ENCODE measurements around the gene PRDM13. TPM values are rescaled to one million over a fixed set of nuclear protein-coding genes. Genes with fewer than 3 reads are reported as not detected.

Gene PRDM13
- total and polyA plus RNA-seq, 9 of the 15 experiments (the other 6 are each of a cell fraction or from before 2014, with no cell fraction given), result not detected

- no peak for TF ChIP-seq RBM15 (IDR thresholded peaks at IDR 0.05; ENCODE audit: insufficient read depth, low read length)
- TF ChIP-seq ZNF124 (CRISPR knock-in tag; IDR thresholded peaks at IDR 0.05), result no peak
- TF ChIP-seq MECOM (CRISPR knock-in tag; IDR thresholded peaks at IDR 0.05), result no peak
- peak; percentile 92 for TF ChIP-seq SUPT5H (IDR thresholded peaks at IDR 0.05)
- TF ChIP-seq ZNF212 (CRISPR knock-in tag; IDR thresholded peaks at IDR 0.05), result no peak
- no peak for TF ChIP-seq SFPQ (IDR thresholded peaks at IDR 0.05; ENCODE audit: low read depth, low read length)
- peak; percentile 97 for TF ChIP-seq NCOA1 (IDR thresholded peaks at IDR 0.05; ENCODE audit: low read depth)
- TF ChIP-seq TFE3 (CRISPR knock-in tag; IDR thresholded peaks at IDR 0.05), result no peak
- no peak for TF ChIP-seq MEF2D (tag; conservative IDR thresholded peaks at IDR 0.05; ENCODE audit: low read depth)
- TF ChIP-seq TAF15 (IDR thresholded peaks at IDR 0.05; ENCODE audit: low read depth, low read length), result no peak
- no peak for TF ChIP-seq ZNF347 (CRISPR knock-in tag; IDR thresholded peaks at IDR 0.05; ENCODE audit: low read depth)
- TF ChIP-seq JUND (IDR thresholded peaks at IDR 0.05; ENCODE audit: borderline replicate concordance, low read depth, low read length), result peak; percentile 83
- TF ChIP-seq JUND (tag; IDR thresholded peaks at IDR 0.05; ENCODE audit: borderline replicate concordance, low read depth, low read length), result no peak; the same call in 2 of the 3 replicates
- TF ChIP-seq KAT2B (IDR thresholded peaks at IDR 0.05; ENCODE audit: low read depth, low read length), result no peak
- TF ChIP-seq POLR2A (conservative IDR thresholded peaks at IDR 0.05), result peak; percentile 93
- no peak for TF ChIP-seq U2AF1 (optimal IDR thresholded peaks at IDR 0.05; ENCODE audit: low read depth, low read length)
- no peak for TF ChIP-seq ZNF175 (CRISPR knock-in tag; IDR thresholded peaks at IDR 0.05; ENCODE audit: low read depth)
- no peak for TF ChIP-seq ZFP30 (CRISPR knock-in tag; IDR thresholded peaks at IDR 0.05; ENCODE audit: borderline replicate concordance)
- no peak for TF ChIP-seq POLR3A (IDR thresholded peaks at IDR 0.05; ENCODE audit: borderline replicate concordance, extremely low read depth, insufficient read depth, insufficient read length)
- TF ChIP-seq TBP (optimal IDR thresholded peaks at IDR 0.05; ENCODE audit: low read depth, low read length), result peak; percentile 97
- no peak for TF ChIP-seq ZNF133 (CRISPR knock-in tag; IDR thresholded peaks at IDR 0.05)
- no peak for TF ChIP-seq CEBPG (CRISPR knock-in tag; IDR thresholded peaks at IDR 0.05)
- no peak for TF ChIP-seq CEBPG (tag; conservative IDR thresholded peaks at IDR 0.05 in 1 of 2, IDR thresholded peaks at IDR 0.05 in 1 of 2)
- no peak for TF ChIP-seq PTRF (tag; IDR thresholded peaks at IDR 0.05)
- peak; percentile 72; the same call in 1 of the 2 replicates for TF ChIP-seq CTBP1 (IDR thresholded peaks at IDR 0.05; ENCODE audit: borderline replicate concordance)
- no peak for TF ChIP-seq HSF4 (CRISPR knock-in tag; IDR thresholded peaks at IDR 0.05; ENCODE audit: borderline replicate concordance)
Measured at GRCh38 chr6:99568103-99568933, 38.3 kb upstream of the PRDM13 start, which contains the start of gene CCNC (continued).

All from K562 (cell line).